Ascending aorta (tissue), 2 donors: ENCODE measurements around the gene RABGAP1L. TPM values are rescaled to one million over a fixed set of nuclear protein-coding genes. Genes with fewer than 3 reads are reported as not detected.

ENCODE experiments used
- DNase-seq, 2 donors: peaks; one replicate each; pipeline ENCODE4 v3.0.0-alpha.2; 2019; ENCODE audit warnings: low spot score in 2 of 2
- H3K27ac ChIP-seq, 2 donors: fragments of 200-600 bp; sonication (generic); one replicate each; pipeline ENCODE4 v1.5.1; 2016 to 2017; ENCODE audit warnings: mild to moderate bottlenecking in 1 of 2
- H3K27me3 ChIP-seq: fragments of 200-600 bp; sonication (generic); one replicate; pipeline ENCODE4 v1.5.1; 2017
- H3K36me3 ChIP-seq, 2 donors: fragments of 200-600 bp; sonication (generic); one replicate each; pipeline ENCODE4 v1.5.1; 2016
- H3K4me1 ChIP-seq, 2 donors: fragments of 200-600 bp; sonication (generic); one replicate each; pipeline ENCODE4 v1.5.1; 2016 to 2017; ENCODE audit warnings: mild to moderate bottlenecking in 1 of 2
- H3K4me3 ChIP-seq, 2 donors: fragments of 200-600 bp; sonication (generic); one replicate each; pipeline ENCODE4 v1.5.1; 2016 to 2017; ENCODE audit warnings: mild to moderate bottlenecking in 1 of 2
- H3K9me3 ChIP-seq, 2 donors: fragments of 200-600 bp; sonication (generic); one replicate each; pipeline ENCODE4 v1.5.1; 2016
- CTCF ChIP-seq, 3 experiments: fragments of 200-600 bp in 2 of 3; fragments of 450-650 bp in 1 of 3; sonication (generic) in 2 of 3; IDR thresholded peaks; one replicate each; pipeline ENCODE4 v1.5.1; 2016 to 2019; ENCODE audit warnings: antibody characterized with exemption in 3 of 3, mild to moderate bottlenecking in 1 of 3, moderate library complexity in 1 of 3
- intact Hi-C: fragments of 100-400 bp; cut with DNase I; formaldehyde crosslinking; loops from one replicate; pipeline ENCODE4 v1.15.1; 2023
- total RNA-seq: library from RNA; depleted of rRNA; stranded (reverse); fragments of >200 nt; gene quantifications from one replicate; pipeline ENCODE4 v1.1.0, GENCODE V29; 2016

Gene RABGAP1L
- total RNA-seq, 1 donor from 2014 or later, result 48.4 TPM

- Histone ChIP-seq H3K27me3 (no peaks in the 10 kb centered on the region), H3K4me1 (no peaks in the 10 kb centered on the region), H3K4me3 (no peak overlapping the region), H3K9me3 (no peaks in the 10 kb centered on the region), H3K27ac (no peak overlapping the region), H3K36me3 (no peaks in the 10 kb centered on the region)
- DNase-seq, result no peak
- intact Hi-C loops, result no loop called here
- no peak for TF ChIP-seq CTCF (IDR thresholded peaks at IDR 0.05)
Observed at GRCh38 chr1:174949645-174950044, 790.3 kb downstream of the RABGAP1L start.

- Histone ChIP-seq H3K9me3 (no peaks in the 10 kb centered on the region), H3K36me3 (no peaks in the 10 kb centered on the region), H3K4me1 (no peaks in the 10 kb centered on the region), H3K27ac (no peak overlapping the region), H3K4me3 (no peak overlapping the region), H3K27me3 (no peaks in the 10 kb centered on the region)
- intact Hi-C loops, result no loop called here
- DNase-seq, result no peak
- TF ChIP-seq CTCF (IDR thresholded peaks at IDR 0.05), result no peak
Observed at GRCh38 chr1:174953285-174954072, 794.2 kb downstream of the RABGAP1L start.

- TF ChIP-seq CTCF (IDR thresholded peaks at IDR 0.05), result no peak
- H3K27ac ChIP-seq, result peak overlapping the region in 1 of 2 donors; percentile 43
Observed at GRCh38 chr1:174954073-174954460, 794.7 kb downstream of the RABGAP1L start.

GRCh38 chr1:174954671-174955669 is 795.6 kb downstream of the RABGAP1L start:
- no peak for TF ChIP-seq CTCF (IDR thresholded peaks at IDR 0.05)
- intact Hi-C loops, result no loop called here

More at GRCh38 chr1:174954073-174954460, 794.7 kb downstream of the RABGAP1L start:
- no peaks in the 10 kb centered on the region for H3K36me3 ChIP-seq
- no peaks in the 10 kb centered on the region for H3K9me3 ChIP-seq
- H3K4me1 ChIP-seq, result no peaks in the 10 kb centered on the region
- no peak for DNase-seq
- intact Hi-C loops, result no loop called here
- no peaks in the 10 kb centered on the region for H3K27me3 ChIP-seq
- no peak overlapping the region for H3K4me3 ChIP-seq

GRCh38 chr1:174956086-174956485 is 796.8 kb downstream of the RABGAP1L start:
- Histone ChIP-seq H3K27ac (no peak overlapping the region), H3K27me3 (no peaks in the 10 kb centered on the region), H3K4me1 (no peaks in the 10 kb centered on the region), H3K9me3 (no peaks in the 10 kb centered on the region), H3K4me3 (no peak overlapping the region), H3K36me3 (no peaks in the 10 kb centered on the region)
- TF ChIP-seq CTCF (IDR thresholded peaks at IDR 0.05), result no peak
- intact Hi-C loops, result no loop called here
- no peak for DNase-seq

More at GRCh38 chr1:174954671-174955669, 795.6 kb downstream of the RABGAP1L start:
- no peaks in the 10 kb centered on the region for H3K27me3 ChIP-seq
- DNase-seq, result no peak
- H3K27ac ChIP-seq, result no peak overlapping the region
- H3K4me3 ChIP-seq, result no peak overlapping the region
- H3K36me3 ChIP-seq, result no peaks in the 10 kb centered on the region
- H3K4me1 ChIP-seq, result no peaks in the 10 kb centered on the region
- H3K9me3 ChIP-seq, result no peaks in the 10 kb centered on the region
